HG03064 (cell line): Measurements from ENCODE around the gene CLPSL1.

ENCODE experiments used
- ATAC-seq: cut with Tn5 transposase; IDR thresholded peaks from one replicate; pipeline ENCODE4 v1.9.1; 2021; ENCODE audit warnings: low read depth; ENCODE audit not compliant: unreplicated experiment

The CLPSL1 gene

DNA sequence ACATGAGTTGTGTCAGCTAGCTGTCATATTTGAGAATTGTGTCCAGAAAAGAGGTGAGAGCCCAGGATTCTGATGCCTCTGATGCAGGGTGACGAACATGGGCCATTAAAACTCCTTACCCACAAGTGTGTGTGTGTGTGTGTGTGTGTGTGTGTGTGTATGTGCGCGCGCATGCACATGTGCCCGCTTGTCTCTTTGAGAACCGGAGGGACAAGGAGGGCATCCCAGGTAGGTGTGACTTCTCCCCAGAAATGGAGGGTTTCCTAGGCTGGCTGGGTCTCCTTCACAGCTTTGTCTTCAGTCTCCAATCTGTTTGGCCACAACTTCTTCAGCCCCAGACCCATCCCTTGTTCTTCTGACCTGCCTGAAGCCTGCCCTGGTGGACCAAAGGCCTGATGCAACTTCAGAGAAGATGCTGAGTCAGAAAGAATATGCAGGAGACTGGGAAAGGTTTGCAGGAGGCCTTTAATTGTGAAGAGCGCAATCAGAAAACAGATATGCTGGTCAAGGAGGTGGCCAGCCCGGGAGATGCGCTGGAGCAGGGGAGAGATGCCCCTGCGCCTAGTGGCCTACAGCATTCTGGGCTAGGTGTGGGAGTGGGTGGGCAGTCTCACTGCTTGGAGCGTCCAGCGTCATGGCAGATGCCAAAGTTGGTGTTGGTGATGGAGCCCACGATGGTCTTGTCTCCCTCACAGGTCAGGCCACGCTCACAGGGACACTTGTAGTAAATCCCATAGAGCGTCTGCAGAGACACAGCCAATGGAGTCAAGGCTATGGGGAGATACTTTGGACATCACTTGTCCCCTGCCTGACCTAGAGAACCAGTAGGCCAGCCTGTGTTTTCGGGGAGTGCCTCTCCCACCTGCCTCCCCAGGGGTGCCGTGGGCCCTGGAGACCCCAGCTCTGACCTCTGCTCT lies 14.0 kb downstream of the CLPSL1 start:
- ATAC-seq: no peak

DNA sequence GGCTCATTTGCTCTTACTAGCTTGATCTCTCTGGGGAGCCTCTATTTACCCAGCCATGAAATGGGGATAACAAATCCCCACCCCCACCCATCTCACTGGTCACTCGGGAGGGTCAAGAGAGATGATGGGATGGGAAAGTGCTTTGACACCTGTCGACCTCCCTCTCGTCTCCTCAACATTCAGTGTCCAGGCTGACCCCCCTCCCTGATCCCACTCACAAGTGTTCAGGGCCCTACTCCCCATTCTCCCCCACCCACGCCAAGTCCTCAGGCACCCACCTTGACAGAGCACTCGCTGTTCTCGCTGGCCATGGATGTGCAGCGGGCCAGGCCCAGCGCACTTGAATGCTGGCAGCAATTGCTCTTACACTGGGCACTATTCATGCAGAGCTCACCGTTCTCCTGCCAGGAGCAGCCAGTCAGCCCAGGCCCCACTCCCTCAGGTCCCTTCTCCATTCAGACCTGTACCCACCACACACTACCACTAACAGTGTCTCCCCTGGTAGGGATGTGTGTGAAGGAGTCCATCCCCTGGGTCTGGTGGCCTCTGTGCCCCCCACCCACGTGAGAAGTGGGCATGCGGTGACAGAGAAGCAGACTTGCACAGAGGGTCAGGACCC lies 14.7 kb downstream of the CLPSL1 start:
- ATAC-seq: no peak

DNA sequence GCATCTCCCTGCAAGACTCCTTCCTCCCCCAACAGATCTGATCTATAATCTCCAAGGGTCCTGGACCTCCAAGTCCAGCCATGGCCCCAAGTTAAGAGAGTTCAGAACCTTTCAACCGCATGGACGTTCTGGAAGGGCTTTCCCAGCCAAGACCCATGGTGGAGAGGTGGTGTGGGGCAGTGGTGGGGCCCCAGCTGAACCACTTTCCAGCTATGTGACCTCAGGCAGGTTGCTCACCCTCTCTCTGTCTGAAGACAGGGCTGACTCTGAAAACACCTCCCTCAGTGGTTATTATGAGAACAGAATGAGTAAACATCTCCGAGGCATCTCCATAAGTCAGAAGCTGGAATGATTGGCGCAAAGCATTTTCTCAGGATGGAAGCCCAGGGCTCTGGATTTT lies 15.4 kb downstream of the CLPSL1 start:
- no peak for ATAC-seq

DNA sequence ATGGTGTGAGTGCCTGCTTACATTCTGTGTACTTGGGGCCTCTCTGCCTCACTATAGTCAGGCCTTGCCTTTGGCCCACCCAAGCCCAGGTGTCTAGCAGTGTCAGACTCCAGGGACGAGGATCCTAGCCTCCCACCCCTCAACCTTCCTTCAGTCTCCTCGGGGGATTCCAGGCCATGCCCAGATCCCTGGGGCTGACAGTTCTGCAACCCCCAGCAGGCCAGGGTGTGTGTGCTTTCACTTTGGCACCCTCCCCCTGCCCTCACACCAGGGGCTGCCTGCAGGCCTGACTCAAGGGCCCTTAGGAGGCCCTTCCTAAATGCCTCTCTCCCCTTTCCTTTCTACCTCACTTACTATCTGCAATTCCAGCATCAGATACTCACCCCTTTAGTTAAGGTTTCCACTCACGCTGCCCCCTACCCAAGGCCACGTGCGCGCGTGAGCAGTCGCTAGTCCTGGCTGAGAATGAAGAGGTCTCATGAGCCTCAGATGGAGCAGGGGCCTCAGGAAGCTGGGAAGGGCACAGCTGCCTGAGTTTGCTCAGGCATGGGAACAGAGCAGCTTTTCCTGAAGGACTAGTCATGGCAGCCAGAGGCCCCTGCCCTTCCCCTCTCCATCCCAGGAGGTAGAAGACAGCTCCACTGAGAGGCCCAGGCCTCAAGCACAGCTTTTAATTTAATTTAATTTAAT lies 17.2 kb downstream of the CLPSL1 start:
- ATAC-seq: no peak

DNA sequence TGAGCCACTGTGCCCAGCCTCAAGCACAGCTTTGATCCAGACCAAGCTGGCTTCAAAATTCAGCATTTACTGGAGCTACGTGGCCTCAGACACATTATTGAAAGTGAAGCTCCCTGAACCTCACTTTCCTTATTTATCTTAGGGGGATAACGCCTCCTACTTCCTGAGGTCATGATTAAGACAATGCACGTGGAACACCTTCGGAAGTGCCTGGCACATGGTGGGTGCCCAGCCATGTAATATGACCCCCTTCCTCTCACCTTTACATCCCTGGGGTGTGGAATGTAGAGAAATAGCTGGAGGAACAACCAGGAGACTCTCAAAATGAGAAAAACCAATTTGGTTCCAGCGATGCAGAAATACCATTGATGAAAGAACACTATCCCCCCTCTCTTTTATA lies 17.9 kb downstream of the CLPSL1 start:
- no peak for ATAC-seq

DNA sequence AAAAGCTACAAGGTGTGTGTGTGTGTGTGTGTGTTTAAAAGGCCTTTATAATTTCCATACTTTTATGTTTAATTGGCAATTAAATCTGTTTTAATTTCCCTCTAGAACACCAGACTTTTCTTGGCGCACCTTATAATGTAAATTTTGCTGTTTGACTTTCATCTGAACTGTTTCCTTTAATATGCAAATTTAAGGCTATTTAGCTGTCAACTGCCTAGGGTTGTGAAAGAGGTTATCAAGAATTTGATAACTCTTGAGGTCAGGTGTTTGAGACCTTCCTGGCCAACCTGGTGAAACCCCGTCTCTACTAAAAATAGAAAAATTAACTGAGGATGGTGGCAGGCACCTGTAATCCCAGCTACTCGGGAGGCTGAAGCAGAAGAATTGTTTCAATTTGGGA lies 20.3 kb downstream of the CLPSL1 start:
- ATAC-seq: no peak

DNA sequence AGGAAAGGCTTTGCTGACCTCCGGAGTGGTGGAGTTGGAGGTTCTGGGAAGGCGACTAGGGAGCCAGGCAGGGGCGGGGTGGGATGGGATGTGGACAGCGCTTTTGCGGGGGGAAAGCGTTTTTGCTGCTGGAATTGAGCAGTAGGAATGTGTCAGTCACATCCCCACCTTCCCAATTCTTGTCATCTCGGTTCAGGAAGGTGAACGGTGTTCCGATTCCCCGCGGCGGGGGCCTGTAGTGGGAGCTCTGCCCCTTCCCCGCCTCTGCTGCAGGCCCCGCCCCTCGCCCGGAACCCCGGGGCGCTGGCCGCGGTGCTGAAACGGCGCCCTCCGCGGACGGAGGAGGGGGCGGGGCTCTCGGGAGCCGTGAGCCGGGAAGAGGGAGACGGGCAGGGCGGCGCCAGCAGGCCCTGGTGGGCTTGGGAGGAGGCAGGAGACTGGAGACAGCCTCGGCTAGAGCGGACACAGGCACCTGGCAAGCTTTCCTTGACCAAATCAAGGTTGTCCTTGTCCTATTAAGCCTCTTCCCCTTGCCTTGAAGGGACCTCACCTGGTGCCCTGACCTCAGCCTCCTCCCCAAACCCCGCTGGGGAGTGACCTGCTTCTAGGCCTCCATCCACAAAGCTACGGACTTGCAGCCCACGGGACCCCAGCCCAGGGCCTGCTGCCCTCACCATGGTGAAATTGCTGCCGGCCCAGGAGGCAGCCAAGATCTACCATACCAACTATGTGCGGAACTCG lies 24.3 kb downstream of the CLPSL1 start, which contains the start of gene LHFPL5:
Gene LHFPL5 (plus strand): TSS at position 357 of the 741 bp plus-strand sequence. CDS start 319 bp downstream, at position 676.
- ATAC-seq: no peak

DNA sequence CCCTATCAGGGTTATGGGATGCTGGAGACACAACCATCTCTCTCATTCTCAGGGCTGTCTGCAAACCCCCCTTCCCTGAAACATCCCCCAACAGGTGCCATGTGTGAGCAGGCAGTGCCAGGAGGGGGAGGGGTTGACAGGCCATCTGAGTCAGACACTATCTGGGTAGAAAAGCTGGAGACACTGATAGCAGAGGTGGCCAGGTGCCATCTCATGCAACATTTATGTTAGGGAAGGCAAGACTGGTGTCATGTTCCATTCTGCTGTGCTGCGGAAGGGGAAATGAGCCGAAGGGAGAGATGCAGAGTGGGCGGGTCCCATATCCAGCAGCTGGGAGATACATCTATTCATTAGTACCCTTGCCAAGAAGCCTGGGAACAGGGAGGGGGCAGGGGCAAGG lies 27.9 kb downstream of the CLPSL1 start:
- no peak for ATAC-seq

DNA sequence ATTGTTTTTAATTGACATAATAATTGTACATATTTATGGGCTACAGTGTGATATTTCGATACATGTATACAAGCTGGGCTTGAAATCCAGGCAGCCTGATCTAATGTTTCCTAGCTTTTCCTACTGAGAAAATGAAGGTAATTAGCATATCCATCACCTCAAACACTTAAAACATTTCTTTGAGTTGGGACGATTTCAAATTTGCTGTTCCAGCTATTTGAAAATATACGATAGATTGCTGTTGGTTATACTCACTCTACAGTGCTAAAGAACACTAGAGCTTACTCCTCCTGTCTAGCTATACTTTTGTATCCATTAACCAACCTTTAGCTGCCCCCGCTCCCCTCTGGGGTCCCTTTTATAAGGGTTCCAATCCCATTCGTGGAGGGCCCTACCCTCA lies 29.0 kb downstream of the CLPSL1 start:
- ATAC-seq: no peak

DNA sequence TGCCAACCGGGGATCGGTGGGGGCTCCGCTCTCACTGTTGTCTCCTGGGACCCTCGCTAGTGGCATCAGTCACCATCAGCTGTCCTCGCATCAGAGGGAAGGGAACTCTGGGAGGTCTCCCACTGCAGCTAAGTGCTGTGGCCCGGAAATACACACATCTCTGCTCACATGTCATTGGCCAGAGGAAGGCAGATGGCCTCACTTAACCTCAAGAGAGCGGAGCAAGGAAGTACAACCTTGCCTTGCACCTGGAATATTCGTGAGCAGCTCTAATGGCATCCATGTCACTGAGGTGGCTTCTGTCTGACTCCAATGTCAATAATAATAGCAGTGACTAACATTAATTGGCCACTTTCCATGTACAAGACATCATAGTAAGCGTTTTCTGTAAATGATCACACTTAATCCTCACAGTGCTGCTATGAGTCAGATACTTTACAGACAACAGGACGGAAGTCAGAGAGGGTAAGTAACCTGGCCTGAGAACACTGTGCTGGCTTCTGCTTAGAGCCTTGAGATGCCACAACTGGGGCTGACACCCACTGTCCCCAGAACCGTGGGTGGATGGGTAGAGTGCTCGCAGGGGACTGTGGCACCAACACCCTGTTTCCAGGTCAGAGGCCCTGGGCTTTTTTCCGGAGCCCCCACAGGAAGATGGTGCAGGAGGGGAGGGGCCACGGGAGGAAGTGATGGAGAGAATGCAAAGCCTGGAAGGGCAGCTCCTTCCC lies 30.3 kb downstream of the CLPSL1 start:
- ATAC-seq: no peak

DNA sequence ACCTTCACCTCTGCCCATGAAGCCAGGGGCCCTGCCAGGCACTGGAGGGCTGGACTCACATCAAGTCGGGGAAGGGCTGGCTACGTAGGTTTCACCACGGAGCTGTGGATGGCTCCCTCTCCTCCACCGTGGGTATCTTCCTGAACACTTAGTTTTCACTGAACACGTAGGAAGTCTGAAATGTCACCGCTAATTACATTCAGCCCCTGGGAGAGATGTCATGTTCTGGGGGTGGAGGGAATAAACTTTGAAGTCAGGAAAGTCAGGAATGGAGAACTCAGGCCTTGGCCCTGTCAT lies 30.8 kb downstream of the CLPSL1 start:
- no peak for ATAC-seq

DNA sequence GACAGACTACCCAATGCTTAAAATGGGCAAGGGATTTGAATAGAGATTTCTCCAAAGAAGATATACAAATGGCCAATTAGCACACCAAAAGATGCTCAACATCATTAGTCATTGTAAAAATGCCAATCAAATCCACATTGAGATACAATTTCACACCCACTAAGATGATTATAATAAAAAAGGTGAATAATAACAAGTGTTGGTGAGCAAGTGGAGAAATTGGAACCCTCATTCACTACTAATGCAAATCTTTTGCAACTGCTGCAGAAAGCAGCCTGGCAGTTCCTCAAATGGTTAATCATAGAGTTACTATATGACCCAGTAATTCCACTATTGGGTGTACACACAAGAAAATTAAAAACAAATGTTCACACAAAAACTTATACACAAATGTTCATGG lies 36.7 kb downstream of the CLPSL1 start:
- no peak for ATAC-seq

DNA sequence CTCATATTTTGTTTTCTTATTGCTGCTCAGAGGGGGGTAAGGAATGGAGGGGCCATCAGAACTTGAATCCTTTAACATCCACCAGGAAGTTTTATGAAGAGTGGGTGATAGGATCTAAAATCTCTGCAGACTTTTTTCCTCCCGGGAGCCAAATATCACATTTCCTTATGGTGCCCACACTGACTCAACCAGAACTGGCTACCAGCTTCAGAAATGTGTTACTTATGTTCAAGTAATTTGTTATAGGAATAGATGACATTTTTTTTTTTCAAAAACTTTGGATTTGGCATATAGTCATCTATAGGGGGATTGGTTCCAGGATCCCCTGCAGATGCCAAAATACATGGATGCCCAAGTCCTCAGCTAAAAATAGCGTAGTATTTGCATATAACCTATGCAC lies 42.8 kb downstream of the CLPSL1 start:
- ATAC-seq: no peak

DNA sequence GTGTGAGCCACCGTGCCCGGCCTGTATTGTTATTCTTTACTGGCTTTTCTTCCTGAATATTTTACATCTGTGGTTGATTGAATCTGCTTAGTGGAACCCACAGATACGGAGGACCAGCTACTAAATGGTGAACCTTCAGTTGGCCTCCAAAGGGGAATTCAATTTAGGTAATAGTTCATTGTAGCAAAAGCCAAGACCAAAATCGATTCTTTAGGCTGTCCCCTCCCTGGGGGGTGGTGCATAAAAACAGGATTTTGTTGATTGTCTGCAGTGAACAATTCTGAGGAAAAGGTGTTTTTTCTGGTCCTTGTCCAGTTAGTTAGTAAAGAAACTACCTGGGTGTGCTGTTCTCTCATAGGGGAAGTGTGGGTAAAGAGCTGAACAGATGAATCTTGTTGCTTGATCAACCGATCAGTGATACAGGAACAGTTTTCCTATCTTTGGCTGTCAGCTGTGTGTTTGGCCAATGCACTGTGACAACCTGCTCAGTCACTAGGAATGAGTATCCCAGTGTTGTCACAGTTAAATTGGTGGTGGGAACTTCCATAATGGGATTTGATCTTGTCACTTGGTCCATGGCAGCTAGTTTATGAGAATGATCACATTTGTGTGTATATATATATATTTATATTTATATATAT lies 43.9 kb downstream of the CLPSL1 start:
- ATAC-seq: no peak

DNA sequence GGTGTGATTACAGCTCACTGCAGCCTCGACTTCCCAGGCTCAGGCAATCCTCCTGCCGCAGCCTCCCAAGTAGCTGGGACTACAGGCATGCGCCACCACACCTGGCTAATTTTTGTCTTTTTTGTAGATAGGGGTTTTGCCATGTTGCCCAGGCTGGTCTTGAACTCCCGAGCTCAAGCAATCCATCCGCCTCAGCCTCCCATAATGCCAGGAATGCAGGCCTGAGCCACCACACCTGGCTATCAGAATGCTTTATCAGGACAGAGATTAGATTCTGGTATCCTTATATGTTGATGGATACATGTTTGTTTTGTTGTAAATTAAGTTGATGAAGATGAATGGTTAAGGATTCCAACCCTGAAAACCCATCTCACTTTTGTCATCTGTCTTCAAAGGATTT lies 48.5 kb downstream of the CLPSL1 start:
- no peak for ATAC-seq

DNA sequence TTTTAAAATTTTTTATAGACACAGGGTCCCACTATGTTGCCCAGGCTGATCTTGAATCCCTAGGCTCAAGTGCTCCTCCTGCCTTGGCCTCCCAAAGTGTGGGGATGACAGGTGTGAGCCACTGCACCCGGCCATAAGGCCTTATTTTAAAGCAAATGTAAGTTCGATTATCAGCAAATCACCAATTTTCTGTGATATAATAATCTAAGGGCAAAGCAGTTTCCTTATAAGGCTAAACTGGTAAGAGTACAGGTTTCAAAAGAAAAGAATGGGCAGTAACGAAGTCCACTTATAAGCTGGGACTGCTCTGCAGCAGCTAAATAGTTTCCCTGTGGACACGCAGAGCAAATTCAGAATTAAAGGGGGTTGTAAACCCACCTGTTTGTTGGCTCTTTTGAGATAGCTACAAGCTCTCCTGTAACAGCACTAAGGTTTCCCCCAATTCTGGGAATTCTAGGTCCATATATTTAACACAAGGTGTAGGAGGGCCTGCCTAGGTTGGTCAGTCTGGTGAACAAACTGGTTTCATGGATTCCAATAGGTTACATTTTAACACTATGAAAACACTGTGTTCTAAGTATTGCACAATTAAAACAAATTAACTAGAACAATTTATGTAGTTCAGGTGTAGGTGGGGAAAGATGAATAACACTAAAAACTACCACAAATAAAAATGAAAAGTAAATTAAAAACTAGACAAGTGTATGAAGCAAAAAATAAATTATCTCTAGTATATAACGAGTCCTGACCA lies 50.6 kb downstream of the CLPSL1 start:
- no peak for ATAC-seq

DNA sequence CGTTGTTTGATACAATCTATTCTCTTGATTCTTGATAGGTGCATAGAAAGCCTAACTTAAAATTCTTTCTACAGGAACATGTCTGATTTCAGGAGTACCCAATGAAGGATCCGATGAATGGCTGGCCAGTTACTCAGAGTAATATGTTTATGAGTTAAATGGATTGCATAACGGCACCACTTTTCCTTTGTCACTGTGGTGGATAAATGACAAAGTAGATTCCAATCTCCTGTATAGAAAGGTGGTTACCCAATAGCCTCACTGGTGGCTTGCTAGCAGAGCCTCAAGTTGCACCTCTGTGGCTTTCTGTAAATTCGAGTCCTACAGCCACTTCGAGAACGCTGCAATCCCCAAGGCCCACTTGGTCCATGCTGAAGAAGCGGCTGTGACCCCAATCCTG lies 52.7 kb downstream of the CLPSL1 start:
- no peak for ATAC-seq
